Motor neuron (in vitro differentiated cells): ENCODE measurements around the gene HEPHL1. TPM values are rescaled to one million over a fixed set of nuclear protein-coding genes. Genes with fewer than 3 reads are reported as not detected.
"Not testable (repeated sequence)": the region's sequence is repeated elsewhere in the genome, so short reads cannot be mapped to it uniquely, and the experiment has no call there.

Experiments used
- ATAC-seq, 8 experiments: fragments of 200-7000 bp; cut with Tn5 transposase; replicated peaks in 6 of 8; 2 replicates each; pipeline ENCODE4 v1.8.0; 2021; ENCODE audit warnings: mild to moderate bottlenecking in 8 of 8, moderate library complexity in 8 of 8
- H3K27ac ChIP-seq, 2 donors: fragments of 250-450 bp; sonication (Bioruptor Pico); 2 replicates each; pipeline ENCODE4 v1.9.0; 2021; ENCODE audit warnings: antibody characterized with exemption in 2 of 2, mild to moderate bottlenecking in 2 of 2, moderate library complexity in 1 of 2
- H3K4me1 ChIP-seq, 2 donors: fragments of 250-450 bp; sonication (Bioruptor Pico); replicated peaks in 1 of 2; 2 replicates each; pipeline ENCODE4 v1.6.1; 2021; ENCODE audit warnings: antibody characterized with exemption in 2 of 2, mild to moderate bottlenecking in 2 of 2, moderate library complexity in 1 of 2
- H3K4me3 ChIP-seq, 5 donors: fragments of 250-450 bp; sonication (Bioruptor Pico); 2 replicates each; pipeline ENCODE4 v1.9.0; 2021; ENCODE audit warnings: antibody characterized with exemption in 5 of 5, mild to moderate bottlenecking in 5 of 5, moderate library complexity in 4 of 5
- WGBS, 10 experiments: fragments of 450-650 bp; shearing (Covaris generic); methylation state at CpG; one replicate each; pipeline ENCODE4 v1.0.0; 2022; 5-methylcytosine and 5-hydroxymethylcytosine counted together
- in situ Hi-C, 9 experiments: fragments of 400-800 bp; cut with MboI; loops; one replicate each; pipeline ENCODE4 v1.15.0; 2021; ENCODE audit warnings: low sequenced_read_pairs in 9 of 9, low pct_unique_long_range_greater_than_20kb in 2 of 9; ENCODE audit not compliant: unreplicated experiment in 9 of 9
- total RNA-seq, 8 experiments: library from RNA; unstranded; fragments of 300-600 nt; gene quantifications; 2 replicates each; pipeline versions ENCODE4 v1.2.3 to v1.2.4, GENCODE V29; 2022

HEPHL1 gene
- total RNA-seq, 8 experiments from 2014 or later: under 0.01 to 0.14 (median 0.09) TPM; not detected in 2

DNA sequence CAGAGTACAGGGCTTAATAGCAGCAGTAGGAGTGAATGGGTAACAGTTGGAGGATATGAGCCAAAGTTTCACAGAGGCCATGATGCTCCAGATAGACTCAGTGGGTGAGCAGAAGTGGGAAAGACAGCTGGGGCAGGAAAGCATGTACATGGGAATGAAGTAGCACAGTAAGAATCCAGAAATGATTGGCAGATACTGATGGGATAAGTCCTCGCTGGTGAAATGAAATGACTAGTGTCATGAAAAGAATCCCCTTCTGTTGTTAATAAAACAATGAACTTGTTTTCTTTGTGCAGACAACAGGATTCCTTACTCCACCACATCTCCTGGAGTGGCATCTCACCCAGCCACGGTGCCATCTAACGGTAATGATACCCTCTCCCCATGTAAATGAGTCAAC lies 90.1 kb downstream of the HEPHL1 start:
- H3K4me1 ChIP-seq: no peaks in the 10 kb centered on the region
- no peak overlapping the region for H3K27ac ChIP-seq
- in situ Hi-C loops: no loop called here
- 40 to 100% (median 84%) methylated on average over 1 to 3 of the region's 3 CpGs; no CpG with 5 or more reads in 2 of the 10 experiments for whole genome bisulfite sequencing, 10 experiments
- no peak overlapping the region for H3K4me3 ChIP-seq
- ATAC-seq: no peak

GRCh38 chr11:94111660-94112059 lies 90.5 kb downstream of the HEPHL1 start:
- in situ Hi-C loops: no loop called here
- no peak overlapping the region for H3K27ac ChIP-seq
- no peak for ATAC-seq
- WGBS, 10 experiments: 0 to 80% (median 49%) methylated on average over 1 to 3 of the region's 3 CpGs; no CpG with 5 or more reads in 1 of the 10 experiments
- H3K4me1 ChIP-seq: no peaks in the 10 kb centered on the region
- H3K4me3 ChIP-seq: no peak overlapping the region

GRCh38 chr11:94112206-94112953 lies 91.2 kb downstream of the HEPHL1 start:
- Histone ChIP-seq H3K4me1 (no peaks in the 10 kb centered on the region), H3K27ac (no peak overlapping the region), H3K4me3 (no peak overlapping the region)
- peak in 2 of 8 experiments; percentile 52 to 61 for ATAC-seq
- WGBS, 10 experiments: 0 to 80% (median 60%) methylated on average over 1 of the region's 1 CpG; no CpG with 5 or more reads in 1 of the 10 experiments
- in situ Hi-C loops: no loop called here

DNA sequence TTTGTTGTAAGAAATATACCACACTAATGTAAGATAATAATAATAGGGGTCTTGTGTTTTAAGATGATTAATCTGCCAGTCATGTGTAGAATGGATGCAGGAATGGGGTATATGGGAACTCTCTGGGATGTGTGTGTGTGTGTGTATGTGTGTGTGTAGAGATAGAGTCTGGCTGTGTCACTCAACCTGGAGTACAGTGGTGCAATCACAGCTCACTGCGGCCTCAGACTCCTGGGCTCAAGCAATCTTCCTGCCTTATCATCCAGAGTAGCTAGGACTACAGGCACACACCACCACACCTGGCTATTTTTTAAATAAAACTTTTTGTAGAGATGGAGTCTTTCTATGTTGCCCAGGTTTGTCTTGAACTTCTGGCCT lies 96.0 kb downstream of the HEPHL1 start:
- no peaks in the 10 kb centered on the region for H3K4me1 ChIP-seq
- no peak overlapping the region for H3K27ac ChIP-seq
- no peak for ATAC-seq
- in situ Hi-C loops: no loop called here
- H3K4me3 ChIP-seq: no peak overlapping the region
- WGBS, 10 experiments: 100% methylated on average over 1 of the region's 1 CpG; no CpG with 5 or more reads in 7 of the 10 experiments

GRCh38 chr11:94117871-94118270 lies 96.7 kb downstream of the HEPHL1 start:
- in situ Hi-C loops: no loop called here
- no peak overlapping the region for H3K27ac ChIP-seq
- H3K4me3 ChIP-seq: no peak overlapping the region
- H3K4me1 ChIP-seq: no peaks in the 10 kb centered on the region
- ATAC-seq: no peak

DNA sequence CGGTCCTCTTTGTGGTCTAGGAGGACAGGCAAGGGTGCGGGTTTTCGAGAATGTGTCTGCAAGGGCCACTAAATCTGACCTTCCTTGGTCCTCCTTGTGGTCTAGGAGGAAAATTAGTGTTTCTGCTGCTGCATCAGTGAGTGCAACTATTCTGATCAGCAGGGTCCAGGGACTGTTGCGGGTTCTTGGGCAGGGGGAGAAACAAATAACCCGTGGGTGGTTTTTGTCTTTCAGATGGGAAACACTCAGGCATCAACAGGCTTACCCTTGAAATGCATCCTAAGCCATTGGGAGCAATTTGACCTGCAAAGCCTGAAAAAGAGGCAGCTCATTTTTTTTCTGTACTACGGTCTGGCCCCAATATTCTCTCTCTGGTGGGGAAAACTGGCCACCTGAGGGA lies 98.5 kb downstream of the HEPHL1 start:
- ATAC-seq, in situ Hi-C loops, H3K27ac ChIP-seq, H3K4me1 ChIP-seq, H3K4me3 ChIP-seq: not testable (repeated sequence)
- 0 to 92% (median 52%) methylated on average over 1 to 6 of the region's 6 CpGs for WGBS, 10 experiments

- ATAC-seq, in situ Hi-C loops, H3K4me3 ChIP-seq, H3K27ac ChIP-seq, H3K4me1 ChIP-seq: not testable (repeated sequence)
- 27 to 80% (median 69%) methylated on average over 1 to 2 of the region's 2 CpGs; no CpG with 5 or more reads in 4 of the 10 experiments for WGBS, 10 experiments
Measured at GRCh38 chr11:94120516-94120915, 99.4 kb downstream of the HEPHL1 start.

GRCh38 chr11:94120946-94121345 lies 99.8 kb downstream of the HEPHL1 start:
- in situ Hi-C loops: no loop called here

DNA sequence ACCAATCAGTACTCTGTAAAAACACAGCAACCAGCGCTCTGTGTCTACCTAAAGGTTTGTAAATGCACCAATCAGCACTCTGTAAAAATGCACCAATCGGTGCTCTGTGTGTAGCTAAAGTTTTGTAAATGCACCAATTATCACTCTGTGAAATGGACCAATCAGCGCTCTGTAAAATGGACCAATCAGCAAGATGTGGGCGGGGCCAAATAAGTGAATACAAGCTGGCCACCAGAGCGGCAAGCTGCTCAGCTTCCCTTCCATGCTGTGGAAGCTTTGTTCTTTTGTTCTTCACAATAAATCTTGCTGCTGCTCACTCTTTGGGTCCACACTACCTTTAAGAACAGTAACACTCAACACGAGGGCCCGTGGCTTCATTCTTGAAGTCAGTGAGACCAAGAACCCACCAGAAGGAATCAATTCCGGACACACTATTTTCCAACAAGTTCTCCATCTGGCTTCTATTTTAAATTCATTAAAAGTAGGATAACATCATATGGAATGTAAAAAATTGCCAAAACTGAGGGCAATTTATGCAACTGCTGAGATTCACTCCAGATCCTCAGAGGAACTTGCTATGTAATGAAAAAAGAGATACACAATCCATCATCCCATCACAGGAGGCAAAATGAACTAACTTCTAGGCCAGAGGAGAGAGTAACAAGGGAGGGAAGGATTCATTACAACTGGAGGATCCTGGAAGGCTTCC lies 104.4 kb downstream of the HEPHL1 start:
- in situ Hi-C loops: loop anchor here in 1 of 9 experiments (25.0 kb wide), 1 partner anchor 213 kb away; no protein-coding TSS in a partner anchor
- Histone ChIP-seq H3K4me3 (no peak overlapping the region), H3K4me1 (peaks cover 14% of the 10 kb centered on the region in 2 donors), H3K27ac (no peak overlapping the region)
- 10 to 100% (median 81%) methylated on average over 2 to 5 of the region's 8 CpGs; no CpG with 5 or more reads in 4 of the 10 experiments for WGBS, 10 experiments
- ATAC-seq: no peak

More at GRCh38 chr11:94120946-94121345, 99.8 kb downstream of the HEPHL1 start:
- Histone ChIP-seq H3K4me3 (no peak overlapping the region), H3K4me1 (no peaks in the 10 kb centered on the region), H3K27ac (no peak overlapping the region)
- 40 to 100% (median 96%) methylated on average over 1 to 5 of the region's 6 CpGs; no CpG with 5 or more reads in 4 of the 10 experiments for WGBS, 10 experiments
- no peak for ATAC-seq

DNA sequence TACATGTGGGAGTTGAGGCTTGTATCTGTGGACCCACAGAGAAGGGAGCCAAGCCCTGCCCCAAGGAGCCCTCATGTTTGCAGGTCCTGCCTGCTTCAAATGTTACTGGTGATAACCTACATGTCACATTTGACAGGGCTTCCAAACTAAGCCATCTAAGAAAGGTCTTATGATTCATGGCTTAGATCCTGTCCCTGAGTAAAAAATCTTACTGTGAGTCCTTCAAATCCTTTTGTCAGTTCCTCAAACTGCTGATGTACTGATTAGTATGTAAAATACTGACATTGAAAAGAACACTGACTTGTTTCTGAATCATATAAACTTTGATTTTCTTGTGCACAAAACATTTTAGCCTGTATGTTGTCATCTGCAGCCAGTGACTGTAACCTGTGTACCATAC lies 106.5 kb downstream of the HEPHL1 start:
- no peak for ATAC-seq
- Histone ChIP-seq H3K4me3 (peak overlapping the region; percentile 60 to 89 (median 82)), H3K27ac (peak overlapping the region in 1 of 2 donors; percentile 91), H3K4me1 (peaks cover 29 to 35% of the 10 kb centered on the region in 2 donors)
- in situ Hi-C loops: loop anchor here in 1 of 9 experiments (25.0 kb wide), 1 partner anchor 215 kb away; no protein-coding TSS in a partner anchor

DNA sequence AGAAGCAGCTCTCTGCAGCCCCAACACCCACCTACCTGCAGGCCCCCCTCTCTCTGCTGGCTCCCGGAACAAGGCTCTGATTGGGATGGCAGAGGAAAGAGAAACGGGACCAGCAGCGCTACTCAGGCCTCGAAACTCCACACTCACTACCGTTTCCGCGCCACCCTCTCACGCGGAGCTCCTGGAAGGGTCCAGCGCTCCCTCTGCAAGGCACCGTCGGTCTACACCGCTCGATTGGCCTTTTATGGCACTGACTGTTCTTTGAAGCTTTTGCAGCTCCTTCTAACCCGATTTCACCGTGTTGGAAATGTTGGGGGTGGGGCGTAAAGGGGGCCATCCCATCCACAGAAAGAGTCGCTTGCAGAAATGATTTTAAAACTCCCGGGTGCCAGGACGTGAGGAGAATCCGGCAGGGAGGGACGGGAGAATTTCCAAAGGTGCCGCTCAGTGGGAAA lies 107.2 kb downstream of the HEPHL1 start:
- Histone ChIP-seq H3K27ac (peak overlapping the region; percentile 83 to 91), H3K4me3 (peak overlapping the region; percentile 60 to 89 (median 82)), H3K4me1 (peaks cover 29 to 39% of the 10 kb centered on the region in 2 donors)
- ATAC-seq: peak; percentile 2 to 51 (median 40)
- WGBS, 10 experiments: 0 to 6% (median 0%) methylated on average over 1 to 14 of the region's 23 CpGs; no CpG with 5 or more reads in 3 of the 10 experiments
- in situ Hi-C loops: loop anchor here in 1 of 9 experiments (25.0 kb wide), 1 partner anchor 216 kb away; no protein-coding TSS in a partner anchor

DNA sequence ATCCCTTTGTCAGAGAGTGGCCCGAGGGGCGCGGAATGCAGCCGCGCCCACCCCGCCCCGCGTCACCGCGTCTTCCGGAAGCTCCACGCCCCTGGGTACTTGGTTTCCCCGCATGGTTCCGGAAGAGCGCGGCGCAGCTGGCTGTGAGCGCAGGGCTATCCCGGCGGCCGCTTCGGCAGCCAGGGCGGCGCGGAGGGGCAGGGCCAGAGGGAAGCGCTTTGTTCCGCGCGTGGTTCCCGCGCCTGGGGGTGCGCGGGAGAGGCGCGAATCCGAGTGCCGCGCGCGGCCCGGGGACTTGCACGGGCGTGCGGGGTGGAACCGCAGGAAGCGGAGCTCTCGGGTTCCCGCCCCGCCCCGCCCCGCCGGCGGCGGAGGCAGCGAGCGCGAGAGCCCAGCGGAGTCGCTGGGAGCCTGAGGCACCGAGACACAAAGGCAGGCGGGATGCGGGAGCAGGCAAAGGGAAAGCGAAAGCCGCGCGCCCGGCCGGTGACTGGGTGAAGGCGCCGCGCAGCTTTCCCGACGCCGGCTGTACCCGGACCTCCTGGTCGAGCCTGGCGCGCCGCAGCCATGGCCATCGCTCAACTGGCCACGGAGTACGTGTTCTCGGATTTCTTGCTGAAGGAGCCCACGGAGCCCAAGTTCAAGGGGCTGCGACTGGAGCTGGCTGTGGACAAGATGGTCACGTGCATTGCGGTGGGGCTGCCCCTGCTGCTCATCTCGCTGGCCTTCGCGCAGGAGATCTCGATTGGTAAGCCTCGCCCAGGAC lies 107.8 kb downstream of the HEPHL1 start, which contains the start of gene PANX1:
Gene PANX1 (plus strand): TSS at position 96 of the 766 bp plus-strand sequence. CDS start 472 bp downstream, at position 568.
- H3K27ac ChIP-seq: peak within 1 kb of the TSS; percentile 83 to 91
- peak; percentile 72 to 89 (median 85) for ATAC-seq
- WGBS, 10 experiments: 0 to 3% (median 0%) methylated on average over 1 to 8 of the region's 92 CpGs; no CpG with 5 or more reads in 7 of the 10 experiments
- H3K4me1 ChIP-seq: peaks cover 29 to 39% of the 10 kb centered on the region in 2 donors
- in situ Hi-C loops: loop anchor here in 1 of 9 experiments (25.0 kb wide), 1 partner anchor 217 kb away; no protein-coding TSS in a partner anchor
- peak within 1 kb of the TSS; percentile 60 to 89 (median 82) for H3K4me3 ChIP-seq
